Prostate gland (tissue), 2 donors: ENCODE results near the gene TAOK1.

Experiments used
- POLR2A ChIP-seq: fragments of 450-650 bp; IDR thresholded peaks from one replicate; pipeline ENCODE4 v1.6.1; 2016; ENCODE audit warnings: antibody characterized with exemption, mild to moderate bottlenecking
- TF ChIP-seq, protein P1 (sequence below), 4 experiments: fragments of 200-600 bp in 2 of 4; fragments of 450-650 bp in 2 of 4; sonication (generic) in 2 of 4; IDR thresholded peaks; 1 replicate in 3 of 4; 2 replicates in 1 of 4; pipeline ENCODE4 v1.5.1; 2016 to 2019; ENCODE audit warnings: antibody characterized with exemption in 4 of 4, mild to moderate bottlenecking in 2 of 4, moderate library complexity in 2 of 4

DNA sequence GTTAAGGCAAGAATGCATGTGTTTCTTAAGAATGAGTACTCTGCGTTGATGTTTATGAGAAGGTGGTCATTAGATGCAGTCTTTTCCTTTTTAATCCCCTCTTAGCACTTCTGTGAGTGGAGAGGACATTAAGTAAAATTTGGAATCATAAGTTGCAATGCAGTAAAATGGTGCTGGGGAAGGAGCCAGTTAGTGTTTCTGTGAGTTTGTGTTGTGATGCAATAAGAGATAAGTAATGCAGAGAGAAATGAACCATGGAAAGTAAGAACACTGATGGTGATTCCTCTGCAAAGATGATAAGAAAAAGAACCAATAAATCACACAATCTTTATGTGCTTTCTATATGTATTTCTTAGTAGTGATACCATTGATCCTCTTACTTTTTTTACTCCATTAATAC lies 156.7 kb downstream of the TAOK1 start:
- TF ChIP-seq POLR2A: no peak
- TF ChIP-seq, protein P1, sequence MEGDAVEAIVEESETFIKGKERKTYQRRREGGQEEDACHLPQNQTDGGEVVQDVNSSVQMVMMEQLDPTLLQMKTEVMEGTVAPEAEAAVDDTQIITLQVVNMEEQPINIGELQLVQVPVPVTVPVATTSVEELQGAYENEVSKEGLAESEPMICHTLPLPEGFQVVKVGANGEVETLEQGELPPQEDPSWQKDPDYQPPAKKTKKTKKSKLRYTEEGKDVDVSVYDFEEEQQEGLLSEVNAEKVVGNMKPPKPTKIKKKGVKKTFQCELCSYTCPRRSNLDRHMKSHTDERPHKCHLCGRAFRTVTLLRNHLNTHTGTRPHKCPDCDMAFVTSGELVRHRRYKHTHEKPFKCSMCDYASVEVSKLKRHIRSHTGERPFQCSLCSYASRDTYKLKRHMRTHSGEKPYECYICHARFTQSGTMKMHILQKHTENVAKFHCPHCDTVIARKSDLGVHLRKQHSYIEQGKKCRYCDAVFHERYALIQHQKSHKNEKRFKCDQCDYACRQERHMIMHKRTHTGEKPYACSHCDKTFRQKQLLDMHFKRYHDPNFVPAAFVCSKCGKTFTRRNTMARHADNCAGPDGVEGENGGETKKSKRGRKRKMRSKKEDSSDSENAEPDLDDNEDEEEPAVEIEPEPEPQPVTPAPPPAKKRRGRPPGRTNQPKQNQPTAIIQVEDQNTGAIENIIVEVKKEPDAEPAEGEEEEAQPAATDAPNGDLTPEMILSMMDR (IDR thresholded peaks at IDR 0.05): no peak
